Kidney (tissue), 14 donors: ENCODE measurements around the gene TSNAX. TPM values are rescaled to one million over a fixed set of nuclear protein-coding genes. Genes with fewer than 3 reads are reported as not detected.

ENCODE experiments used
- DNase-seq, 5 donors: peaks; one replicate each; pipeline ENCODE4 v3.0.0-alpha.2; 2013 to 2020
- FAIRE-seq: peaks from 2 replicates; lab custom pipeline; 2012; peaks lifted over from hg19 to GRCh38; lab: Jason Lieb, UNC
- H3K27ac ChIP-seq, 2 donors: one replicate each; pipeline ENCODE4 v1.7.0; 2013; ENCODE audit warnings: low read depth in 2 of 2, low read length in 2 of 2, inconsistent platforms in 1 of 2
- H3K27me3 ChIP-seq: one replicate; pipeline ENCODE4 v1.7.1; 2013; ENCODE audit warnings: low read length, inconsistent platforms; ENCODE audit not compliant: control insufficient read depth, insufficient read depth
- H3K36me3 ChIP-seq, 3 donors: one replicate each; pipeline versions ENCODE4 v1.7.0 to v1.7.1; 2013; ENCODE audit warnings: low read length in 3 of 3, control low read depth in 1 of 3, inconsistent platforms in 1 of 3; ENCODE audit not compliant: insufficient read depth in 3 of 3, control insufficient read depth in 2 of 3
- H3K4me1 ChIP-seq, 3 donors: one replicate each; pipeline versions ENCODE4 v1.7.0 to v1.7.1; 2013; ENCODE audit warnings: low read length in 3 of 3, inconsistent platforms in 1 of 3, low read depth in 1 of 3; ENCODE audit not compliant: control insufficient read depth in 2 of 3, insufficient read depth in 2 of 3
- H3K4me3 ChIP-seq, 3 donors: one replicate each; pipeline versions ENCODE4 v1.7.0 to v1.8.1; 2013; ENCODE audit warnings: low read length in 3 of 3, control low read depth in 1 of 3, inconsistent platforms in 1 of 3
- H3K9ac ChIP-seq, 3 donors: one replicate each; pipeline versions ENCODE4 v1.7.0 to v1.7.1; 2013; ENCODE audit warnings: low read length in 3 of 3, control low read depth in 1 of 3, inconsistent platforms in 1 of 3
- H3K9me3 ChIP-seq, 3 donors: one replicate each; pipeline versions ENCODE4 v1.7.0 to v1.7.1; 2013; ENCODE audit warnings: low read length in 3 of 3, control low read depth in 1 of 3, inconsistent platforms in 1 of 3; ENCODE audit not compliant: control insufficient read depth in 2 of 3, insufficient read depth in 1 of 3
- CTCF ChIP-seq: IDR thresholded peaks from 3 replicates; pipeline ENCODE4 v1.5.1; 2012; ENCODE audit warnings: mild to moderate bottlenecking, moderate library complexity, borderline replicate concordance; ENCODE audit not compliant: insufficient read depth; ENCODE audit errors: extremely low read depth
- intact Hi-C: fragments of 100-400 bp; cut with DNase I; formaldehyde crosslinking; loops from one replicate; pipeline ENCODE4 v1.11.1; 2022
- polyA plus RNA-seq: library from polyadenylated mRNA; stranded (reverse); fragments of 350-450 nt; fragmentation: Illumina TruSeq; extraction: RNeasy Lipid Tissue Mini Kit (QIAGEN cat#74804); gene quantifications from one replicate; pipeline ENCODE4 v1.2.3, GENCODE V29; 2014; ENCODE audit warnings: low read depth, low replicate concordance; ENCODE audit not compliant: insufficient read depth
- total RNA-seq: library from RNA; stranded (reverse); fragmentation: NEBNext Ultra II Directional; extraction: Animal tissue kit (Norgen Biotek cat#: 25700); gene quantifications from one replicate; pipeline ENCODE4 v1.2.1, GENCODE V29; 2021
- donor health status: control.
- donor health status: control.
- donor health status: control.
- donor health status: control.
- donor health status: control.
- donor health status: DM: yes; HTN: yes; CAD: no.
- donor health status: Normal renal cell carcinoma (clear cell type).

TSNAX gene
- total and polyA plus RNA-seq, 2 donors from 2014 or later = 27.1 to 42.3 TPM

- H3K4me1 ChIP-seq = no peaks in the 10 kb centered on the region
- H3K27me3 ChIP-seq = no peaks in the 10 kb centered on the region
- no peak for TF ChIP-seq CTCF
- DNase-seq = no peak
- no peak overlapping the region for H3K27ac ChIP-seq
- no peaks in the 10 kb centered on the region for H3K9me3 ChIP-seq
- H3K4me3 ChIP-seq = no peak overlapping the region
- no peak for FAIRE-seq
- intact Hi-C loops = no loop called here
- H3K36me3 ChIP-seq = no peaks in the 10 kb centered on the region
- no peak overlapping the region for H3K9ac ChIP-seq
Measured at GRCh38 chr1:231610388-231610787, 81.9 kb downstream of the TSNAX start.

- Histone ChIP-seq H3K9me3 (no peaks in the 10 kb centered on the region), H3K4me1 (no peaks in the 10 kb centered on the region), H3K9ac (no peak overlapping the region), H3K27ac (no peak overlapping the region), H3K4me3 (no peak overlapping the region), H3K27me3 (no peaks in the 10 kb centered on the region), H3K36me3 (no peaks in the 10 kb centered on the region)
- FAIRE-seq (no peak), DNase-seq (no peak)
- TF ChIP-seq CTCF = no peak
- intact Hi-C loops = no loop called here
Measured at GRCh38 chr1:231611111-231611510, 82.6 kb downstream of the TSNAX start.

DNA sequence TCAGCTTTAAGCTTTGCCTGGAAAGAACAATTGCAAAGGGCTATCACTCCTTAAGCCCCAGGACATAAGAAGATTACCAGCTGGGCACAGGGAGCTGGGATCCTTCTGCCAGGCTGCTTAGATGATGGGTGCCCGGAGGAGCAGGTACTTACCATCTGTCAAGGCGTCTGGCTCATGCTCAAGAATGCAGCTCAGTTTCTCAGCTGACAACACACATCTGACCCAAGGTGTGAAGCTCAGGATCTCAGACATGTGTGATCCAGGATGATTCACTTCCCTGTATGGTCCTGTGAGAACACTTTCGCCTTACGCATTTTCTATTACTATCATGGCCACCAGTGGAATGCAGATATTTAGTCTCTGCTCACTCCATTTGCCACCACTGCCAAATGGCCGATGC lies 83.4 kb downstream of the TSNAX start:
- Histone ChIP-seq H3K4me1 (no peaks in the 10 kb centered on the region), H3K9ac (no peak overlapping the region), H3K9me3 (no peaks in the 10 kb centered on the region), H3K27ac (no peak overlapping the region), H3K4me3 (no peak overlapping the region), H3K27me3 (no peaks in the 10 kb centered on the region), H3K36me3 (no peaks in the 10 kb centered on the region)
- DNase-seq = no peak
- intact Hi-C loops = no loop called here
- no peak for FAIRE-seq
- TF ChIP-seq CTCF = no peak
